Lung (tissue), 12 donors: ENCODE data around the gene FBLN1. TPM values are rescaled to one million over a fixed set of nuclear protein-coding genes. Genes with fewer than 3 reads are reported as not detected.

Experiments
- ATAC-seq: fragments of 200-7000 bp; cut with Tn5 transposase; one replicate; pipeline ENCODE4 v1.9.1; 2020; ENCODE audit warnings: moderate number of reproducible peaks; ENCODE audit not compliant: insufficient read depth, low FRiP score
- DNase-seq, 3 donors: peaks; one replicate each; pipeline ENCODE4 v3.0.0-alpha.2; 2013 to 2017
- H3K27ac ChIP-seq, 2 donors: one replicate each; pipeline ENCODE4 v1.5.1; 2013; ENCODE audit warnings: mild to moderate bottlenecking in 2 of 2, moderate library complexity in 2 of 2, control low read depth in 1 of 2, inconsistent platforms in 1 of 2, low read depth in 1 of 2, low read length in 1 of 2
- H3K27me3 ChIP-seq, 3 donors: one replicate each; pipeline ENCODE4 v1.5.1; 2013; ENCODE audit warnings: low read length in 2 of 3; ENCODE audit not compliant: control insufficient read depth in 3 of 3, insufficient read depth in 3 of 3
- H3K36me3 ChIP-seq, 4 donors: one replicate each; pipeline ENCODE4 v1.5.1; 2013; ENCODE audit warnings: low read length in 4 of 4, mild to moderate bottlenecking in 1 of 4, moderate library complexity in 1 of 4; ENCODE audit not compliant: control insufficient read depth in 4 of 4, insufficient read depth in 4 of 4
- H3K4me1 ChIP-seq, 5 donors: one replicate each; pipeline ENCODE4 v1.5.1; 2013; ENCODE audit warnings: low read length in 5 of 5, mild to moderate bottlenecking in 2 of 5, moderate library complexity in 1 of 5; ENCODE audit not compliant: control insufficient read depth in 5 of 5, insufficient read depth in 5 of 5
- H3K4me3 ChIP-seq: one replicate; pipeline ENCODE4 v1.5.1; 2013; ENCODE audit warnings: mild to moderate bottlenecking, control low read depth, moderate library complexity
- H3K9ac ChIP-seq, 2 donors: one replicate each; pipeline ENCODE4 v1.5.1; 2013; ENCODE audit warnings: low read length in 2 of 2, control low read depth in 1 of 2; ENCODE audit not compliant: insufficient read depth in 1 of 2
- H3K9me3 ChIP-seq, 4 donors: one replicate each; pipeline ENCODE4 v1.5.1; 2013; ENCODE audit warnings: low read length in 3 of 4, mild to moderate bottlenecking in 1 of 4, moderate library complexity in 1 of 4; ENCODE audit not compliant: control insufficient read depth in 4 of 4, insufficient read depth in 3 of 4
- CTCF ChIP-seq: IDR thresholded peaks from 2 replicates; pipeline ENCODE4 v1.5.1; 2012; ENCODE audit warnings: mild to moderate bottlenecking; ENCODE audit errors: control extremely low read depth, extremely low read depth
- WGBS, 2 donors: extraction: QIAGEN DNeasy Blood & Tissue Kit; methylation state at CpG; one replicate each; pipeline ENCODE4 v1.1.7; 2013; 5-methylcytosine and 5-hydroxymethylcytosine counted together
- polyA plus RNA-seq, 2 donors: library from polyadenylated mRNA; stranded (reverse); fragments of 200-250 nt; gene quantifications; one replicate each; pipeline ENCODE4 v1.2.1, GENCODE V29; 2013
- total RNA-seq, 2 donors: library from RNA; depleted of rRNA in 1 of 2; stranded (reverse); fragments of >200 nt in 1 of 2; gene quantifications; one replicate each; pipeline ENCODE4 v1.2.1, GENCODE V29; 2014 to 2021
- donor health status: control.
- donor health status: control.
- donor health status: Bipolar disorder and iron deficiency.
- donor health status: healthy.
- donor health status: DM: yes; HTN: yes; CAD: no.

The FBLN1 gene
- total and polyA plus RNA-seq, 4 donors = 82.7 to 357 (median 233) TPM

DNA sequence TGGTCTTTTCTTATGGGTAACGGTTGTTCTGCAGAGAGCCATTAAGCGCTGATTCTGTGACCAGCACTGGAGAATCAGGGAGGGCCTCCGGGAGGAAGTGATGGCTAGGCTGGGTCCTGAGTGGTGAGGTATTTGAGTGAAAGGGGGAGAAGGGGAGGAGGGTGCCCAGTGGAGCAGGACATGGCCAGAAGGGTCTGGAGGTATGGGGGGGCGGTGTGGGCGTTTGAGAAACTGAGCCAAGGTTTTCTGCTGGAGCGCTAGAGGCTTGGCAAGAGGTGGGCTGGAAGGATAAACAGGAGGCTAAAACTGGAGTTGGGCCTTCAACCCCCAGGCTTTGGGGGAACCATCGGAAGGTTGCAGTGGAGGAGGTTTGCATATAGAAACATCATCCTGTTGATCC is 72.5 kb downstream of the FBLN1 start:
- H3K4me3 ChIP-seq = no peak overlapping the region
- peaks cover 0 to 3% (median 0%) of the 10 kb centered on the region in 4 donors for H3K9me3 ChIP-seq
- DNase-seq (no peak), ATAC-seq (no peak)
- no peak overlapping the region for H3K9ac ChIP-seq
- H3K27ac ChIP-seq = no peak overlapping the region
- no peak for TF ChIP-seq CTCF
- no peaks in the 10 kb centered on the region for H3K27me3 ChIP-seq
- WGBS, 2 donors = 93% methylated on average over 7 of the region's 7 CpGs
- H3K4me1 ChIP-seq = no peaks in the 10 kb centered on the region
- peaks cover 0 to 18% (median 3%) of the 10 kb centered on the region in 4 donors for H3K36me3 ChIP-seq

GRCh38 chr22:45575607-45576272 is 73.1 kb downstream of the FBLN1 start:
- ATAC-seq = no peak
- H3K4me3 ChIP-seq = no peak overlapping the region
- 67 to 73% methylated on average over 18 of the region's 18 CpGs for WGBS, 2 donors
- no peak for DNase-seq
- H3K4me1 ChIP-seq = no peaks in the 10 kb centered on the region
- H3K27me3 ChIP-seq = no peaks in the 10 kb centered on the region
- peaks cover 0 to 4% (median 0%) of the 10 kb centered on the region in 4 donors for H3K9me3 ChIP-seq
- TF ChIP-seq CTCF = no peak
- H3K27ac ChIP-seq = no peak overlapping the region
- peaks cover 0 to 18% (median 3%) of the 10 kb centered on the region in 4 donors for H3K36me3 ChIP-seq
- H3K9ac ChIP-seq = no peak overlapping the region

GRCh38 chr22:45576273-45576625 is 73.6 kb downstream of the FBLN1 start:
- no peak for TF ChIP-seq CTCF
- H3K27ac ChIP-seq = no peak overlapping the region
- H3K9me3 ChIP-seq = peaks cover 0 to 4% (median 0%) of the 10 kb centered on the region in 4 donors
- H3K9ac ChIP-seq = no peak overlapping the region
- ATAC-seq (no peak), DNase-seq (no peak)
- no peaks in the 10 kb centered on the region for H3K27me3 ChIP-seq
- no peak overlapping the region for H3K4me3 ChIP-seq
- peaks cover 0 to 23% (median 3%) of the 10 kb centered on the region in 4 donors for H3K36me3 ChIP-seq
- WGBS, 2 donors = 90 to 96% methylated on average over 8 of the region's 8 CpGs
- no peaks in the 10 kb centered on the region for H3K4me1 ChIP-seq
